HUES6 (cell line): Measurements from ENCODE around the gene KRTCAP2.
A peak's percentile ranks its signal among the peaks of the same experiment; 100 is the strongest.
"Not testable (repeated sequence)": the region's sequence is repeated elsewhere in the genome, so short reads cannot be mapped to it uniquely, and the experiment has no call there.

ENCODE experiments used
- H3K27ac ChIP-seq: 2 replicates; pipeline ENCODE4 v1.7.0; 2013; ENCODE audit warnings: low read depth, mild to moderate bottlenecking, low read length, inconsistent platforms
- H3K27me3 ChIP-seq: 2 replicates; pipeline ENCODE4 v1.6.1; 2013; ENCODE audit warnings: low read length; ENCODE audit not compliant: control insufficient read depth, insufficient read depth
- H3K36me3 ChIP-seq: 2 replicates; pipeline ENCODE4 v1.6.1; 2013; ENCODE audit warnings: low read length; ENCODE audit not compliant: control insufficient read depth, insufficient read depth
- H3K4me1 ChIP-seq: 2 replicates; pipeline ENCODE4 v1.6.1; 2013; ENCODE audit warnings: low read length; ENCODE audit not compliant: control insufficient read depth, insufficient read depth
- H3K4me3 ChIP-seq: 2 replicates; pipeline ENCODE4 v1.5.1; 2013; ENCODE audit warnings: low read depth, low read length
- H3K9ac ChIP-seq: one replicate; pipeline ENCODE4 v1.6.1; 2013; ENCODE audit warnings: mild to moderate bottlenecking, low read length
- H3K9me3 ChIP-seq: 2 replicates; pipeline ENCODE4 v1.6.1; 2013; ENCODE audit warnings: low read depth, low read length; ENCODE audit not compliant: control insufficient read depth, insufficient read depth

KRTCAP2 gene

GRCh38 chr1:155172732-155173477, at the start of gene KRTCAP2:
KRTCAP2 (minus strand) TSS chr1:155173304; CDS start chr1:155173224, 80 bp downstream.
- H3K36me3 ChIP-seq = peaks cover 28% of the 10 kb centered on the region
- H3K9me3 ChIP-seq = no peaks in the 10 kb centered on the region
- peak within 1 kb of the TSS; percentile 78 for H3K9ac ChIP-seq
- peak within 1 kb of the TSS; percentile 52; the same call in 1 of the 2 replicates for H3K27ac ChIP-seq
- no peaks in the 10 kb centered on the region for H3K27me3 ChIP-seq
- peaks cover 11% of the 10 kb centered on the region; the same call in 1 of the 2 replicates for H3K4me1 ChIP-seq
- peak within 1 kb of the TSS; percentile 76 for H3K4me3 ChIP-seq

- H3K27ac ChIP-seq, H3K9ac ChIP-seq, H3K27me3 ChIP-seq, H3K4me3 ChIP-seq, H3K36me3 ChIP-seq, H3K4me1 ChIP-seq, H3K9me3 ChIP-seq: not testable (repeated sequence)
These were observed 47.3 kb upstream of the KRTCAP2 start for GRCh38 chr1:155220211-155220965.

GRCh38 chr1:155219592-155220031, 46.5 kb upstream of the KRTCAP2 start:
- Histone ChIP-seq H3K9me3 (no peaks in the 10 kb centered on the region), H3K4me1 (peaks cover 3% of the 10 kb centered on the region; the same call in 1 of the 2 replicates), H3K36me3 (peaks cover 9% of the 10 kb centered on the region), H3K27ac (no peak overlapping the region), H3K4me3 (peak overlapping the region; percentile 40; the same call in 1 of the 2 replicates), H3K9ac (no peak overlapping the region), H3K27me3 (no peaks in the 10 kb centered on the region)

GRCh38 chr1:155218854-155219591, 45.9 kb upstream of the KRTCAP2 start:
- H3K9ac ChIP-seq = no peak overlapping the region
- no peaks in the 10 kb centered on the region for H3K27me3 ChIP-seq
- peak overlapping the region; percentile 40; the same call in 1 of the 2 replicates for H3K4me3 ChIP-seq
- no peak overlapping the region for H3K27ac ChIP-seq
- H3K4me1 ChIP-seq = 0 out of 2 replicates have a peak, but pooled peaks cover 2% of the 10 kb centered on the region
- no peaks in the 10 kb centered on the region for H3K9me3 ChIP-seq
- H3K36me3 ChIP-seq = peaks cover 9% of the 10 kb centered on the region

- not testable (repeated sequence) for H3K9me3 ChIP-seq, H3K4me1 ChIP-seq, H3K4me3 ChIP-seq, H3K9ac ChIP-seq, H3K27ac ChIP-seq, H3K27me3 ChIP-seq
- peaks cover 17% of the 10 kb centered on the region for H3K36me3 ChIP-seq
These were observed 41.6 kb upstream of the KRTCAP2 start for GRCh38 chr1:155214702-155215101.

- not testable (repeated sequence) for H3K27ac ChIP-seq, H3K9me3 ChIP-seq
These were observed 38.9 kb upstream of the KRTCAP2 start for GRCh38 chr1:155212051-155212440.

GRCh38 chr1:155211381-155212050, 38.4 kb upstream of the KRTCAP2 start:
- Histone ChIP-seq H3K4me1 (peaks cover 15% of the 10 kb centered on the region), H3K36me3 (peaks cover 15% of the 10 kb centered on the region)
- not testable (repeated sequence) for H3K9me3 ChIP-seq, H3K27me3 ChIP-seq, H3K9ac ChIP-seq, H3K27ac ChIP-seq, H3K4me3 ChIP-seq

More at GRCh38 chr1:155212051-155212440, 38.9 kb upstream of the KRTCAP2 start:
- not testable (repeated sequence) for H3K27me3 ChIP-seq, H3K9ac ChIP-seq, H3K4me3 ChIP-seq
- peaks cover 13% of the 10 kb centered on the region for H3K4me1 ChIP-seq
- H3K36me3 ChIP-seq = peaks cover 17% of the 10 kb centered on the region

GRCh38 chr1:155210314-155211104, 37.4 kb upstream of the KRTCAP2 start:
- no peak overlapping the region for H3K4me3 ChIP-seq

GRCh38 chr1:155209312-155209721, 36.2 kb upstream of the KRTCAP2 start:
- peaks cover 17% of the 10 kb centered on the region for H3K36me3 ChIP-seq
- no peaks in the 10 kb centered on the region for H3K27me3 ChIP-seq
- peaks cover 15% of the 10 kb centered on the region for H3K4me1 ChIP-seq

More at GRCh38 chr1:155210314-155211104, 37.4 kb upstream of the KRTCAP2 start:
- H3K27ac ChIP-seq = no peak overlapping the region
- no peaks in the 10 kb centered on the region for H3K9me3 ChIP-seq
- H3K9ac ChIP-seq = no peak overlapping the region
- no peaks in the 10 kb centered on the region for H3K27me3 ChIP-seq
- peaks cover 15% of the 10 kb centered on the region for H3K4me1 ChIP-seq
- H3K36me3 ChIP-seq = peaks cover 11% of the 10 kb centered on the region

More at GRCh38 chr1:155209312-155209721, 36.2 kb upstream of the KRTCAP2 start:
- H3K9me3 ChIP-seq = no peaks in the 10 kb centered on the region
- peak overlapping the region; percentile 98; the same call in 1 of the 2 replicates for H3K27ac ChIP-seq
- peak overlapping the region; percentile 85 for H3K4me3 ChIP-seq
- H3K9ac ChIP-seq = peak overlapping the region; percentile 91
